Sigmoid colon (tissue), 4 donors: ENCODE data around the gene HSPA4.

Source experiments
- CTCF ChIP-seq, 4 experiments: fragments of 450-650 bp in 3 of 4; fragments of 200-600 bp in 1 of 4; IDR thresholded peaks; one replicate each; pipeline ENCODE4 v1.5.1; 2016 to 2019; ENCODE audit warnings: antibody characterized with exemption in 4 of 4, mild to moderate bottlenecking in 3 of 4, moderate library complexity in 2 of 4
- POLR2A ChIP-seq, 2 donors: fragments of 450-650 bp; IDR thresholded peaks; one replicate each; pipeline ENCODE4 v1.6.1; 2016; ENCODE audit warnings: antibody characterized with exemption in 2 of 2, mild to moderate bottlenecking in 2 of 2, moderate library complexity in 2 of 2
- POLR2AphosphoS5 ChIP-seq, 4 donors: sonication (generic); formaldehyde crosslinking; IDR thresholded peaks; one replicate each; pipeline ENCODE4 v1.6.1; 2017; ENCODE audit warnings: antibody characterized with exemption in 4 of 4

- TF ChIP-seq POLR2A (IDR thresholded peaks at IDR 0.05) = no peak
- TF ChIP-seq POLR2AphosphoS5 (IDR thresholded peaks at IDR 0.05) = no peak
- TF ChIP-seq CTCF (IDR thresholded peaks at IDR 0.05) = no peak
Observed at GRCh38 chr5:133118741-133119140, 66.9 kb downstream of the HSPA4 start.
